Karpas-422 (cell line): ENCODE data around the gene OBSCN. TPM values are rescaled to one million over a fixed set of nuclear protein-coding genes. Genes with fewer than 3 reads are reported as not detected.
"Not testable (repeated sequence)": the region's sequence is repeated elsewhere in the genome, so short reads cannot be mapped to it uniquely, and the experiment has no call there.

Source experiments
- DNase-seq: peaks from one replicate; pipeline ENCODE4 v3.0.0-alpha.2; 2015
- H2AFZ ChIP-seq: fragments of 200-600 bp; sonication (generic); 2 replicates; pipeline ENCODE4 v1.6.1; 2014; ENCODE audit warnings: antibody characterized with exemption, low read length, mixed read lengths
- H3K27ac ChIP-seq: fragments of 200-600 bp; sonication (generic); 2 replicates; pipeline ENCODE4 v1.5.1; 2014; ENCODE audit warnings: mild to moderate bottlenecking, low read length, moderate library complexity
- H3K27me3 ChIP-seq: fragments of 200-600 bp; sonication (generic); 2 replicates; pipeline ENCODE4 v1.6.1; 2014; ENCODE audit warnings: low read length, mixed read lengths
- H3K36me3 ChIP-seq: fragments of 200-600 bp; sonication (generic); 2 replicates; pipeline ENCODE4 v1.6.1; 2014; ENCODE audit warnings: low read length, mixed read lengths; ENCODE audit not compliant: insufficient read depth
- H3K4me1 ChIP-seq: fragments of 200-600 bp; sonication (generic); 2 replicates; pipeline ENCODE4 v1.6.1; 2014; ENCODE audit warnings: mild to moderate bottlenecking, low read length, mixed read lengths
- H3K4me2 ChIP-seq: fragments of 200-600 bp; sonication (generic); 2 replicates; pipeline ENCODE4 v1.6.1; 2014; ENCODE audit warnings: low read length, low read depth, mild to moderate bottlenecking; ENCODE audit not compliant: poor library complexity, severe bottlenecking
- H3K4me3 ChIP-seq: fragments of 200-600 bp; sonication (generic); 2 replicates; pipeline ENCODE4 v1.5.1; 2014; ENCODE audit warnings: mild to moderate bottlenecking, antibody characterized with exemption, low read length, mixed read lengths
- H3K79me2 ChIP-seq: fragments of 200-600 bp; sonication (generic); 2 replicates; pipeline ENCODE4 v1.6.1; 2014; ENCODE audit warnings: mild to moderate bottlenecking, low read length, mixed read lengths
- H3K9ac ChIP-seq: fragments of 200-600 bp; sonication (generic); 2 replicates; pipeline ENCODE4 v1.6.0; 2014; ENCODE audit warnings: low read length
- H3K9me2 ChIP-seq: fragments of 200-600 bp; sonication (generic), shearing (Covaris generic); replicated peaks from 2 replicates; pipeline ENCODE4 v1.6.0; 2014; ENCODE audit warnings: mild to moderate bottlenecking, low read length, moderate library complexity; ENCODE audit not compliant: insufficient read depth
- H3K9me3 ChIP-seq: fragments of 300-700, 200-600 bp; sonication (generic); 2 replicates; pipeline ENCODE4 v1.6.1; 2014; ENCODE audit warnings: low read length, mixed read lengths
- H4K20me1 ChIP-seq: fragments of 200-600 bp; sonication (generic); 2 replicates; pipeline ENCODE4 v1.6.1; 2014; ENCODE audit warnings: mild to moderate bottlenecking, antibody characterized with exemption, low read length, low read depth; ENCODE audit not compliant: insufficient read depth
- total RNA-seq: library from RNA; depleted of rRNA; stranded (reverse); fragments of >200 nt; shearing (Covaris generic); gene quantifications from 2 replicates; pipeline ENCODE4 v1.2.3, GENCODE V29; 2014; ENCODE audit warnings: low replicate concordance

The OBSCN gene
- total RNA-seq, 1 experiment from 2014 or later: 17.5 TPM

DNA sequence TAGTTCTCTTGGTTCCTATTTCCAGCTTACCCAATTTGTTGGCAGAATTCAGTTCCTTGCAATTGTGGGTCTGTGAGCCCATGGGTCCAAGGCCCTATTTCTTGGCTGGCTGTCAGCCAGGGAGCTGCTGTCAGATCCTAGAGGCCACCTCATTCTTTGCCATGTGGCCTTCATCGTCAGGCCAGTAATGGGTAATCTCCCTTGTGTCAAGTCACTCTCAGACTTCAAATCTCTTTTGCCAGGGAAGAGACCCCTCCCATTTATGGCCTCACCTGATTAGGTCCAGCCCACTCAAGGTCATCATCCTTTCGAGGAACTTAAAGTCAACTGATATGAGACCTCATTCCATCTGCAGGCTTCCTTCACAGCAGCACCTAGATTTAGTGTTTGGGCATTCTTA lies 17.9 kb downstream of the OBSCN start:
- Histone ChIP-seq H3K4me2 (no peak overlapping the region), H3K9me2 (no peaks in the 10 kb centered on the region), H3K36me3 (peaks cover 22% of the 10 kb centered on the region), H2AFZ (no peak overlapping the region), H3K79me2 (no peaks in the 10 kb centered on the region), H3K4me3 (no peak overlapping the region), H3K27me3 (no peaks in the 10 kb centered on the region), H3K9ac (no peak overlapping the region), H4K20me1 (no peaks in the 10 kb centered on the region), H3K4me1 (no peaks in the 10 kb centered on the region), H3K9me3 (peaks cover 7% of the 10 kb centered on the region; the same call in 1 of the 2 replicates), H3K27ac (no peak overlapping the region)
- no peak for DNase-seq

GRCh38 chr1:228226141-228226874 lies 18.5 kb downstream of the OBSCN start:
- Histone ChIP-seq H3K27me3 (no peaks in the 10 kb centered on the region), H3K9me2 (no peaks in the 10 kb centered on the region), H4K20me1 (no peaks in the 10 kb centered on the region), H3K4me1 (no peaks in the 10 kb centered on the region), H3K4me2 (no peak overlapping the region), H3K27ac (no peak overlapping the region), H3K9ac (no peak overlapping the region), H3K4me3 (no peak overlapping the region), H3K9me3 (peaks cover 7% of the 10 kb centered on the region; the same call in 1 of the 2 replicates), H2AFZ (no peak overlapping the region), H3K36me3 (peaks cover 22% of the 10 kb centered on the region), H3K79me2 (no peaks in the 10 kb centered on the region)
- no peak for DNase-seq

- Histone ChIP-seq H3K9me3 (peaks cover 7% of the 10 kb centered on the region; the same call in 1 of the 2 replicates), H3K27me3 (no peaks in the 10 kb centered on the region), H3K9ac (no peak overlapping the region), H4K20me1 (no peaks in the 10 kb centered on the region), H2AFZ (no peak overlapping the region), H3K36me3 (peaks cover 22% of the 10 kb centered on the region), H3K27ac (no peak overlapping the region), H3K9me2 (no peaks in the 10 kb centered on the region), H3K4me1 (no peaks in the 10 kb centered on the region), H3K4me2 (no peak overlapping the region), H3K79me2 (no peaks in the 10 kb centered on the region), H3K4me3 (no peak overlapping the region)
- DNase-seq: no peak
These were observed 19.3 kb downstream of the OBSCN start for GRCh38 chr1:228226956-228227791.

GRCh38 chr1:228228147-228228546 lies 20.3 kb downstream of the OBSCN start:
- not testable (repeated sequence) for H3K9me3 ChIP-seq, H2AFZ ChIP-seq, H3K4me3 ChIP-seq, H3K4me1 ChIP-seq, H4K20me1 ChIP-seq, H3K4me2 ChIP-seq, H3K9ac ChIP-seq, DNase-seq, H3K27ac ChIP-seq, H3K9me2 ChIP-seq, H3K79me2 ChIP-seq, H3K27me3 ChIP-seq
- peaks cover 26% of the 10 kb centered on the region for H3K36me3 ChIP-seq

DNA sequence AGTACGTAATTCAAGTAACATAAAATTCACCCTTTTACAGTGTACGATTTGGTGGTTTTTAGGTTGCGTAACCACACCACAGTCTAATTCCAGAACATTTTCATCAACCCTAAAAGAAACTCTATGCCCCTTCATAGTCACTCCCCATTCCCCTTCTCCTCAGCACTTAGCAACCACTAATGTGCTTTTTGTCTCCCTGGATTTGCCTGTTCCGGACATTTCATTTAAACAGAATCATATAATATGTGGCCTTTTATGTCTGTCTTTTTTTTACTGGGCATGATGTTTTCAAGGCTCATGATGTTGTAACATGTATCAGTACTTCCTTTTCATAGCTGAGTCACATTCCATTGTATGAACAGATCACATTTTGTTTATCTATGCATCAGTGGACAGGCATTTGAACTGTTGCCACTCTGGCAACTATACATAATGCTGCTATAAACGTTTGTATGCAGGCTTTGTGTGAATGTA lies 20.8 kb downstream of the OBSCN start:
- DNase-seq: no peak
- Histone ChIP-seq H3K4me2 (no peak overlapping the region), H3K79me2 (no peaks in the 10 kb centered on the region)

DNA sequence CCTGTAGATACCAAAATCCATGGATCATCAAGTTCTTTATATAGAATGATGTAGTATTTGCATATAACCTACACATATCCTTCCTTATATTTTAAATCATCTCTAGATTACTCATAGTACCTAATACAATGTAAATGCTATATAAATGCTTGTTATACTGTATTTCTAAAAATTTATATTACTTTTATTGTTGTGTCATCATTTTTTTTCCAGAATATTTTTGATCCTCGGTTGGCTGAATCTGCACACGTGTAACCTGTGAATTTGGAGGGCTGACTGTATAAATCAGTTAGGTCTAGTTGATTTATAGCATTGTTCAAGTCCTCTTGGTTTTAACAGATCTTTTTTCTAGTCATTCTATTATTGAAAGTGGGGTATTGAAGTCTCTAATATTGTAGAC lies 23.3 kb downstream of the OBSCN start:
- no peaks in the 10 kb centered on the region for H3K4me1 ChIP-seq
- H3K4me2 ChIP-seq: no peak overlapping the region
- no peak overlapping the region for H3K4me3 ChIP-seq
- no peaks in the 10 kb centered on the region for H3K79me2 ChIP-seq
- no peaks in the 10 kb centered on the region for H3K9me3 ChIP-seq
- DNase-seq: no peak
- H3K27me3 ChIP-seq: no peaks in the 10 kb centered on the region
- no peak overlapping the region for H2AFZ ChIP-seq
- H3K9me2 ChIP-seq: no peaks in the 10 kb centered on the region
- H3K9ac ChIP-seq: no peak overlapping the region
- no peaks in the 10 kb centered on the region for H4K20me1 ChIP-seq
- peaks cover 8% of the 10 kb centered on the region for H3K36me3 ChIP-seq
- H3K27ac ChIP-seq: no peak overlapping the region

More for the DNA sequence above, 20.8 kb downstream of the OBSCN start:
- Histone ChIP-seq H3K4me1 (no peaks in the 10 kb centered on the region), H3K36me3 (peaks cover 26% of the 10 kb centered on the region), H3K9me2 (no peaks in the 10 kb centered on the region), H3K9me3 (peaks cover 7% of the 10 kb centered on the region; the same call in 1 of the 2 replicates), H3K4me3 (no peak overlapping the region), H3K9ac (no peak overlapping the region), H3K27ac (no peak overlapping the region), H2AFZ (no peak overlapping the region), H3K27me3 (no peaks in the 10 kb centered on the region), H4K20me1 (no peaks in the 10 kb centered on the region)

- Histone ChIP-seq H3K36me3 (peaks cover 8% of the 10 kb centered on the region), H2AFZ (no peak overlapping the region), H3K4me3 (no peak overlapping the region), H3K27ac (no peak overlapping the region), H3K27me3 (no peaks in the 10 kb centered on the region), H3K9me3 (no peaks in the 10 kb centered on the region), H3K9me2 (no peaks in the 10 kb centered on the region), H3K9ac (no peak overlapping the region), H3K4me1 (0 out of 2 replicates have a peak, but pooled peaks cover 3% of the 10 kb centered on the region), H3K79me2 (no peaks in the 10 kb centered on the region), H3K4me2 (no peak overlapping the region), H4K20me1 (no peaks in the 10 kb centered on the region)
- DNase-seq: no peak
These were observed 25.3 kb downstream of the OBSCN start for GRCh38 chr1:228233136-228233535.

DNA sequence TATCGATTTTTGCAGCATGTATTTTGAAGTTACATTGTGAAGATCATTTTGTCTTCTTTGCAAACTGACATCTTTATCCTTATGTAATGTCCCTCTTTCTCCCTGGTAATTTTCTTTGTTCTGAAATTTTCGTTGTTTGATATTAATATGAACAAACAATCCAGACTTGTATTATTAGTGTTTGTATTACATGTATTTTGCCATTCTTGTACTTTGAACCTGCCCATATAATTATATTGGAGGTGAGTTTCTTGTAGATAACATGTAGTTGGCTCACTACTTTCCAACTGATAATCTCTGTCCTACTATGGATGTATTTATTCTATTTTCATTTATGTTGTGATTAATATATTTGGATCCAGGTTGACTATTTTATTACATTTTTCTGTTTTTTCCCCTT lies 27.1 kb downstream of the OBSCN start:
- peaks cover 16% of the 10 kb centered on the region for H3K36me3 ChIP-seq
- no peaks in the 10 kb centered on the region for H3K9me3 ChIP-seq
- H3K4me2 ChIP-seq: no peak overlapping the region
- no peaks in the 10 kb centered on the region for H4K20me1 ChIP-seq
- H3K27me3 ChIP-seq: no peaks in the 10 kb centered on the region
- H3K4me1 ChIP-seq: 0 out of 2 replicates have a peak, but pooled peaks cover 3% of the 10 kb centered on the region
- no peaks in the 10 kb centered on the region for H3K79me2 ChIP-seq
- no peak for DNase-seq
- no peaks in the 10 kb centered on the region for H3K9me2 ChIP-seq
- no peak overlapping the region for H3K27ac ChIP-seq
- no peak overlapping the region for H3K4me3 ChIP-seq
- no peak overlapping the region for H3K9ac ChIP-seq
- no peak overlapping the region for H2AFZ ChIP-seq
